Body of pancreas (tissue), 4 donors: Measurements from ENCODE around the gene DENND1A.

ENCODE experiments used
- CTCF ChIP-seq, 7 experiments: fragments of 450-650 bp in 4 of 7; fragments of 200-600 bp in 3 of 7; sonication (generic) in 3 of 7; IDR thresholded peaks; one replicate each; pipeline ENCODE4 v1.5.1; 2016 to 2019; ENCODE audit warnings: antibody characterized with exemption in 7 of 7
- POLR2A ChIP-seq, 3 donors: fragments of 450-650 bp; IDR thresholded peaks; one replicate each; pipeline ENCODE4 v1.6.1; 2016; ENCODE audit warnings: antibody characterized with exemption in 3 of 3, mild to moderate bottlenecking in 2 of 3

GRCh38 chr9:123490688-123491087 lies 439.2 kb downstream of the DENND1A start:
- no peak for TF ChIP-seq CTCF (IDR thresholded peaks at IDR 0.05)
- TF ChIP-seq POLR2A (IDR thresholded peaks at IDR 0.05) = no peak
